Fibroblast of the conjunctiva (primary cell): ENCODE measurements around the gene BHLHA15.

Source experiments
- DNase-seq: peaks from one replicate; pipeline ENCODE4 v3.0.0-alpha.2; 2010; ENCODE audit warnings: low read depth

BHLHA15 gene

DNA sequence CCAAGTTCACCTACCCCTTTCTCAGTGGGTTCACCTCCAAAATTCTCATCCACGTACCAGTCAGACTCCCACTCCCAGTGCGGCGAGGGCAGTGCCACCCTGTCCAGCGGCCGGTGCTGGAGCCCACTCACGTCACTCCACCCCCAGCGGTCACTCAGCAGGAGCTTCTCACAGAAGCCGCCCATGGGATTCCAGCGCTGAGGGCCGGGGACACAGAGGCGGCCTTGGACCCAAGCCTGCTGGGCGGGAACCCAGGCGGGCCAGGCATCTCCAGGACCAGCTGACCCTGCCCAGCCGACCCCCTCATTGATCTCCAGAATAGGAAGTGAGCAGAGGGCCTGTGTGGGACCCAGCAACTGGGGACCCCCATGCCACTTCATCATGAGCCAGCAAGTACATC lies 33.6 kb downstream of the BHLHA15 start:
- DNase-seq: no peak

DNA sequence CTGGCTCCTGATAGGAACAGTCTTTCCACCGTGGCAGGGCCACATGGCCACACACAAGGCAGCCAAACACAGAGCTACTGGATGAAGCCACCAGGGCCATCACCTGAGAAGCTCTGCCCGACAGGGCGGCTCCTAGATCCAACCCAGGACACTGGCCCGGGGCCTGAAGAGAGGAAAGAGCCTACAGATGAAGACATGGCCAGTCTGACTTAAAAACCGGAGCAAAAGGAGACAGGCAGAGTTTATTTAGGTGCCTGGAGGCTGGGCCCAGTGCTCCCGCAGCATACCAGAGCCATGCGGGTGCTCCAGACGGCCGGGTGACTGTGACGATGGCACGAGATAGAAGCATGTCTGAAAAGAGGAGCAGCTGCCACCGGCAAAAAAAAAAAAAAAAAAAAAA lies 36.9 kb downstream of the BHLHA15 start:
- DNase-seq: no peak

DNA sequence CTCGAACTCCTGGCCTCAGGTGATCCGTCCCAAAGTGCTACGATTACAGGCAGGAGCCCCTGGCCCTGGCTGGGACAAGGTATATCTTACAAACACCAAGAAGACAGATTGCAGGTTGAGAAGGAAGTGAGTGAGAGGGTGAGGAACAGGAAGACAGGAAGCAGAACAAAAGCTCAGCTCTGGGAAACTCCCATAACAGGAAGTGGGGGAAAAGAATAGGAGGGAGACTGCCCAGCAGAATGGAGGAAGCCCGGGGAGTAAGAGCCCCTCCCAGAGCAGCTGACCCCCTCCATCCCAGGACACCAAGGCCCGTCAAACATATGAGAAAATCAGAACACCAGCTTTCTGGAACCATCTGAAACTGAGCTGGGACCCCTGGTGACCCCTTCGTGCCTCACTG lies 37.9 kb downstream of the BHLHA15 start:
- no peak for DNase-seq

DNA sequence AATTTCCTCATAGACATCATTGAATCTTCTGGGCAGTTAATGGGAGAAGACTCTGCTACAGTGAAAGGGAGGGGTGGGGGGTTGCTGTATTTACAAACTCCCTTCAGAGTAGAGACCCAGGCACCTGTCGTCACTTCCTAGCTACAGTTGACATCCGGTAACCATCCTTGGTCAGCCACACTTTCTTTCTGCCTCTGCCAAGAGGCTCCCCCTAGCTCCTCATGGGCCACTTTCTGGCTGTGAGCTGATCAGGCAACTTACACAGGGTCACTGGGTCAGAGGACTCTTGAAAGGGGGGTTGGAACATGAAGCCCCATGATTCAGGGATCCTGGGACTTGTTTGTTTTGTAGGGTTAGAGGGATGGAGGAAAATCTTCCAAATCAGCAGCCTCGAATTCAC lies 39.5 kb downstream of the BHLHA15 start:
- no peak for DNase-seq

DNA sequence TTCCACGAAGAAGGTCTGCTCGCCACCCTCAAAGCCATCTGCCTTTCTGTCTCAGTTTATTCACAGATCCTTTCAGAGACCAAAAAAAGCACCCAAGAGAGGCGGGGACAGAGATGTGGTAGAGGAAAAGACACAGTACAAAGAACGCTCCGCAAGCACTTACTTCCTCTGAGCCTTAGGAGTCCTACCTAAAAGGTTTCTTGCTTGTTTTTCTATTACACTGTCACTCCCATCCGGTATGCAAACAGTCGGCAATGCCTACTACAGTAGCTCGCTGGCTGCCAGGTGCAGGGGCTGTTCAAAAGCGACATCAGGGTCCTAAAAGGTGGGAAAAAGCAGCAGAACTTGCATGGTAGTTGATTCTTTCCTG lies 40.0 kb downstream of the BHLHA15 start:
- no peak for DNase-seq

DNA sequence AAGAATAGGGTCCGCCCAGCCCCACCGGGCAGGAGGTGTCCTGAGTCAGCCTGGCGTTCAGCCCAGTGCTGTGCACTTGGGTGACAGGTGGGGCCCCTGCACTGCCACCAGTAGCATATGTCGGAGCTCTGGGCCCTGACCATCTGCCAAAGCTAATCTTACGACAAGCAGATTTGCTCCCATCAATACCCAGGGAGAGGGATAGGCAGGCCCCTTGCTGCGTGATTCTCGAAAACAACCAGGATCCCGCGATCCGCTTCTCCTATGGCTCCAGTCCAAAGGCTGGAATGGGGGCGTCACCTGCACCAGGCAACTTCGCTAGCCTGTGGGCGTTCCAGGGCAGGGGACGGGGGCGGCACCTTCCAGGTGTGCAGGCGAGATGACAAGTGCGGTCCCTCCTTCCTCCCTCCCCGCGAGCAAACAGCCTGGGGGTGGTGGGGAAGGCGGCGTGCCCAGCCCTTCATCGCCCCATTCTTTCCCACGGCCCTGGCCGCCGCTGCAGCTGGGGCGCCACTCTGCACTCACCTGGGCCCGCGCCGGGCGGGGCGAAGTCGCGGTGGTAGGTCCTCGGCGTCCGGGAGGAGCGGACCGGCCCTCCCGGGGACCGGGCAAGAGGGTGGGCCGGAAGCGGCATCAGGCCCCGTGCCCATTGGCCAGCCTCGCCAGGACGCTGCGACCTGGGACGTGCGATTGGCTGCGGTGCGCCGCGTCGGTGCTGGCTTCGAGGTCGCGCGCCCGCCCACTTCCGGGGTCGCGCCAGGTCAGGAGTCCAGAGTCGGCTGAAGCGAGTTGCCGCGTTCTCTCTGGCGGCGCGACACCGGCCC lies 40.6 kb downstream of the BHLHA15 start, which contains the start of gene TECPR1:
TSS of gene TECPR1 (minus strand) at position 632 of the 824 bp plus-strand sequence. CDS start 6,086 bp downstream, outside the sequence.
- DNase-seq: peak; percentile 78

DNA sequence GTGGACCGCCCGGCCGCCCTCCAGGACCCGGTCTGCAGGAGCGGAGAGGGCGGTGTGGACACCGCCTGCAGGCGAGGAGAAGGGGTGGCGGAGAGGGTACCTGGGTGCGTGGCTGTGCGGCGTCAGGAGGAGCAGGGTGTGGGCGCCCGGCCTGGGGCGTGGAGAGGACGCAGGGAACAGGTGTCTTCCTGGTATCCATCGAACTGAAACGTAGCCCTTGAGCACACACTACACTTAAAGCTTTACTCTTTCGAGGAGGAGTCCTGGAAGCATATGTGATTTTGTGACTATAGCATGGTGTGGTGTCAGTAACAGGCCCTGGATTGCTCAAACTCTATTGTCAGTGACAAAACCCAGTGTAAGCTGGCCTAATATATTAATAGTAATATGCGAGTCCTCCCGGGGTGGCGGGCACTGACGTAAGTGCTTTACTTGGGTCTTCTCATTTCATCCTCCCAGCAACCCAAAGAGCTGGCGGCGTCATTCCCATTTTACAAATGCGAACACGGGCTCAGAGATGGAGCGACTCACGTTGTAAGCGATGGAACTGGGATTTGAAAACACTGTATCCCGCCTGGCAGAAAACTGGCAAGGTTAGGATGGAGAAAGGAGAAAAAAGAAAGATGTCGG lies 41.3 kb downstream of the BHLHA15 start:
- no peak for DNase-seq

DNA sequence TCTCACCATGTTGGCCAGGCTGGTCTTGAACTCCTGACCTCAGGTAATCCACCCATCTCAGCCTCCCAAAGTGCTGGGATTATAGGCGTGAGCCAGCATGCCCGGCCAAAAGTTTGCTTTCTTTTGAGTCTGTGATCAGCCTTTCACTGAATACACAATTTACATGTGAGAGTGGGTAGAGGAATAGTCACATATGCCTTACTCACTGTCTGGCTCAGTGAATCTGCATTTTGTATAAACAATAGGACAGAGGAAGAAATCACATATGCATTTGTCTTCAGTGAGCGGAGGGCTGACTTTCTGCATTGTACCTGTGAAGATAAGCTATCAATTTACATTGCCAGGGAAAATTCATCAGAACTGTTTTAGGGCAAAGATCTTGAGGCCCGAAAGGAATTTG lies 43.3 kb downstream of the BHLHA15 start:
- no peak for DNase-seq

DNA sequence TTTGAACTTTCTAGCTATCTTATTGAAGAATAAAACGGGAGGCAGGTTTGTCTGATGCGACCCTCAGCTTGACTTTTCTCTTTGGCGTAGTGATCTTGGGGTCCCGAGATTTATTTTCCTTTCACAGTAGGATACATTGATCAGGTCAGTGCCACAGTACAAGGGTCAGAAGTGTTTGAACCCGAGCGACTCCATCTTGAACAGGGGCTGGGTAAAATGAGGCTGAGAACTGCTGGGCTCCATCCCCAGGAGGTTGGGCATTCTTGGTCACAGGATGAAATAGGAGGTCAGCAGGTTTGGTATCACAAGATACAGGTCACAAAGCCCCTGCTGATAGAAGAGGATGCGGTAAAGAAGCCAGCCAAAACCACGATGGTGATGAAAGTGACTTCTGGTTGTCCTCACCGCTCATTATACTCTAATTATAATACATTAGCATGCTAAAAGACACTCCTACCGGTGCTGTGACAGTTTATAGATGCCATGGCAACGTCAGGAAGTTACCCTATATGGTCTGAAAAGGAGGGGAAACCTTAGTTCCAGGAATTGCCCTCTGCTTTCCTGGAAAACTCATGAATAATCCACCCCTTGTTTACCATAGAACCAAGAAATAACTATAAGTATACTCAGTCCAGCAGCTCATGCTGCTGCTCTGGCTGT lies 43.8 kb downstream of the BHLHA15 start:
- no peak for DNase-seq

DNA sequence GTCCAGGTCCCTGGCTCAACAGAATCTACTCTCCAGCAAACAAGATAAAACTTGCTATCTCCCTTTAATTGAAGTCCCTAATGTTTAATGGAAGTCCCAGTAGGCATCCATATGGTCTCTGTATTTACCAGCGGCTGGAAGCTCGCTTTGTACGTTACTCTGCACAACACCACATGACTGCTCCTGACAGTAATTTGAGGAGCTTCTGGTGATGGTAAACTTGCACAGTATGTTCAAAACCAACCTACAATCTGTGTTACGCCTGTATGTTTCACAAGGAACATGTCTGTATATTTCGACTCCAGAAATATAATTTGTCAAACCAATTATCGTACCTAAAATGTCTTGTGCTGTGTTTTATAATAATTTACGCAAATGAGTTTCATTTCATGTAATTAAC lies 45.2 kb downstream of the BHLHA15 start:
- DNase-seq: no peak

DNA sequence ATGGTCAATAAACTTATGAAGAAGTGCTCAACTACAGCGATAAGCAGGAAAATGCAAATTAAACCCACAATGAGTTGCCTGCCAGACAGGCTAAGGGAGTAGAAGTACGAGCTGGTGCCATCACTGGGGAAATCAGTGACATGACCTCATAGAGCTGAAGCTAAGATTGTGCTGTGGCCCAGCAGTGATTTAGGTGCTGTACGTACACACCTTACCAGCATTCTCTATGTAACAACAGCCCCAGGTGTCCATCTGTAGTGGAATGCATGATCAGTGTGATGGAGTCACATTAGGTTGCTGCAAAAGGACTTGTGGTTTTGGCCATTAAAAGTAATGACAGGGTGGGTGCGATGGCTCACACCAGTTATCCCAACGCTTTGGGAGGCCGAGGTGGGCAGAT lies 46.5 kb downstream of the BHLHA15 start:
- DNase-seq: no peak
